ENCODE data around the gene TYROBP. TPM values are rescaled to one million over a fixed set of nuclear protein-coding genes. Genes with fewer than 3 reads are reported as not detected.
"Not testable (repeated sequence)": the region's sequence is repeated elsewhere in the genome, so short reads cannot be mapped to it uniquely, and the experiment has no call there.

TYROBP gene
- total and polyA plus RNA-seq, 5 donors: 36.7 to 52.6 (median 39.8) TPM

- H3K27ac ChIP-seq (ENCODE audit: low read length): no peak overlapping the region
These were observed 9.6 kb downstream of the TYROBP start for GRCh38 chr19:35898499-35898809.

DNA sequence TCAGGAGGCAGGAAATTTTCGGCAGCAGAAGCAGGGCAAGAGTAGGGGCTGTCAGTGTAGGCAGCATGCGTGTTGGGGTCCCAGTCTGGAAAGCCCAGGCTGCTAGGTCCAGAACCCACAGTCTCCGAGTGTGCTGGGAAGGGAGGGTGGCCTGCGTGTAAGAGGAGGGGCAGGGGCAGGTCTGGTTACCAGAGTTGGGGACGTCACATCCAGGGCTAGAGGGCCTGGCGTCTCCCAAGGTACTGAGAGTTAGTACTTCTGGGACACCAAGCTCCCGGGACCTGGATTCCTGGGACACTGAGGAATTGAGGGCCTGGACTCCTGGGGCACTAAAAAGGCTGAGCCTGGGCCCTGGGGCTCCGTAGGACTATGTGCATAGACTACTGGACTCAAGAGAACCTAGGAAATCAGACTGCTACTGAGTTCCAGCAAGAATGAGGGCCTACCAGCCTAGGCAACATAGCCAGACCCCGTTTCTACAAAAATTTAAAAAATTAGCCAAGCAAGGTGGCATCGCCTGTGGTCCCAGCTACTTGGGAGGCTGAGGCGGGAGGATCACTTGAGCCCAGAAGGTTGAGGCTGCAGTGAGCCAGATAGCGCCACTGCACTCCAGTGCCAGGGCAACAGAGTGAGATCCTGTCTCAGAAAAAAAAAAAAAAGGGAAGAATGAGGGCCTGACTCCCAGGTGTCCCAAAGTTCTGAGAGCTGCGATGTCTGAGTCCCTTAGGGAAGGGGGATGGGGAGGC, 10.2 kb downstream of the TYROBP start:
- intact Hi-C loops (cut with DNase I): loop anchor here in 1 of 4 donors (5.0 kb wide), 1 partner anchor 34 kb away; no protein-coding TSS in a partner anchor
- H3K27me3 ChIP-seq (ENCODE audit: control insufficient read depth, insufficient read depth): no peaks in the 10 kb centered on the region
- DNase-seq (peak in 1 of 3 donors; percentile 43), ATAC-seq (no peak)
- H3K4me1 ChIP-seq (ENCODE audit: control insufficient read depth, insufficient read depth, low read length): no peaks in the 10 kb centered on the region
- 91% methylated on average over 13 of the region's 13 CpGs for WGBS
- H3K9me3 ChIP-seq (ENCODE audit: control insufficient read depth, low read length): no peaks in the 10 kb centered on the region
- peak overlapping the region; percentile 76 for H3K4me3 ChIP-seq (ENCODE audit: low read length)
- no peak overlapping the region for H3K27ac ChIP-seq (ENCODE audit: low read length)

More at GRCh38 chr19:35898499-35898809, 9.6 kb downstream of the TYROBP start:
- Histone ChIP-seq H3K27me3 (ENCODE audit: control insufficient read depth, insufficient read depth) (no peaks in the 10 kb centered on the region), H3K4me3 (ENCODE audit: low read length) (peak overlapping the region; percentile 76), H3K9me3 (ENCODE audit: control insufficient read depth, low read length) (no peaks in the 10 kb centered on the region), H3K4me1 (ENCODE audit: control insufficient read depth, insufficient read depth, low read length) (no peaks in the 10 kb centered on the region)
- DNase-seq (no peak), ATAC-seq (peak in 1 of 2 donors; percentile 12)
- WGBS: 16% methylated on average over 17 of the region's 17 CpGs
- intact Hi-C loops (cut with DNase I): loop anchor here in 1 of 4 donors (5.0 kb wide), 1 partner anchor 34 kb away; no protein-coding TSS in a partner anchor

DNA sequence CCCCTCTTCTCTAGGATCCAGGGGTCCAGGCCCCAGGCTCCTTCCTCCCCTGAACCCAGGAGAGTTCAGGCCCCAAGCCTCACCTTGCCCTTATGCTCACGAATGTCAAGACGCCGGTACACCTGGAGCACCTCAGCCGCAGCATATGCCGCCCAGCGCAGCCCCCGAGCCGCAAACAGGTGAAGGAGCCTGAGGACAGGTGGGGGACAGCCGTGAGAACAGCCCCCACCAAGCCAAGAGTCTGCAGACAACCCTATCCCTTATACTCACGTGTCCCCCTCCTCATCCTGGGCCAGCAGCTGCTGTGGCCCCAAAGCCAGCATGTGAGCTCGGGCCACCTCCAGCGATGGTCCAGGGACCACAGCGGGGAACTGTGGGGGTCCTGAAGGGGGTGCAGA, 11.5 kb downstream of the TYROBP start:
- intact Hi-C loops (cut with DNase I): loop anchor here in 1 of 4 donors (5.0 kb wide), 1 partner anchor 36 kb away; no protein-coding TSS in a partner anchor
- DNase-seq (peak in 1 of 3 donors; percentile 51), ATAC-seq (no peak)
- 93% methylated on average over 13 of the region's 13 CpGs for whole genome bisulfite sequencing
- no peak overlapping the region for H3K27ac ChIP-seq (ENCODE audit: low read length)
- H3K4me1 ChIP-seq (ENCODE audit: control insufficient read depth, insufficient read depth, low read length): no peaks in the 10 kb centered on the region
- no peaks in the 10 kb centered on the region for H3K9me3 ChIP-seq (ENCODE audit: control insufficient read depth, low read length)
- no peaks in the 10 kb centered on the region for H3K27me3 ChIP-seq (ENCODE audit: control insufficient read depth, insufficient read depth)
- no peak overlapping the region for H3K4me3 ChIP-seq (ENCODE audit: low read length)

GRCh38 chr19:35895911-35896642, 12.0 kb downstream of the TYROBP start:
- H3K9me3 ChIP-seq (ENCODE audit: control insufficient read depth, low read length): no peaks in the 10 kb centered on the region
- H3K27me3 ChIP-seq (ENCODE audit: control insufficient read depth, insufficient read depth): no peaks in the 10 kb centered on the region
- ATAC-seq (no peak), DNase-seq (peak in 1 of 3 donors; percentile 37)
- intact Hi-C loops (cut with DNase I): loop anchor here in 1 of 4 donors (5.0 kb wide), 1 partner anchor 36 kb away; no protein-coding TSS in a partner anchor
- H3K4me1 ChIP-seq (ENCODE audit: control insufficient read depth, insufficient read depth, low read length): no peaks in the 10 kb centered on the region
- 90% methylated on average over 21 of the region's 21 CpGs for WGBS
- no peak overlapping the region for H3K27ac ChIP-seq (ENCODE audit: low read length)
- H3K4me3 ChIP-seq (ENCODE audit: low read length): no peak overlapping the region

DNA sequence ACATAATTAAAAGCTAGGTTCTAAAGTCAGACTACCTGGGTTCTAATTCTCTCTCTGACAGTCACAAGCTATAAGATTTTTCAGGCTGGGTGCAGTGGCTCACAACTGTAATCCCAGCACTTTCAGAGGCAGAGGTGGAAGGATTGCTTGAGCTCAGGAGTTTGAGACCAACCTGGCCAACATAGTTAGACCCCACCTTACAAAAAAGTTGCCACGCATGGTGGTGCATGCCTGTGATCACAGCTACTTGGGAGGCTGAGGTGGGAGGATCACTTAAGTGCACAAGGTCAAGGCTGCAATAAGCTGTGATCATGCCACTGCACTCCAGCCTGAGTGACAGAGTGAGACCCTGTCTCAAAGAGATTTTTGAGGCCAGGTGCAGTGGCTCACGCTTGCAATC, 13.8 kb downstream of the TYROBP start:
- H3K27ac ChIP-seq (ENCODE audit: low read length): no peak overlapping the region
- 96% methylated on average over 2 of the region's 2 CpGs for WGBS
- intact Hi-C loops (cut with DNase I): no loop called here
- H3K4me1 ChIP-seq (ENCODE audit: control insufficient read depth, insufficient read depth, low read length): no peaks in the 10 kb centered on the region
- DNase-seq (peak in 2 of 3 donors; percentile 1 to 2), ATAC-seq (no peak)
- H3K9me3 ChIP-seq (ENCODE audit: control insufficient read depth, low read length): no peaks in the 10 kb centered on the region
- no peak overlapping the region for H3K4me3 ChIP-seq (ENCODE audit: low read length)
- no peaks in the 10 kb centered on the region for H3K27me3 ChIP-seq (ENCODE audit: control insufficient read depth, insufficient read depth)

GRCh38 chr19:35891819-35892218, 16.3 kb downstream of the TYROBP start:
- 94% methylated on average over 3 of the region's 3 CpGs for WGBS
- ATAC-seq; intact Hi-C loops (cut with DNase I); H3K4me1 ChIP-seq (ENCODE audit: control insufficient read depth, insufficient read depth, low read length); H3K9me3 ChIP-seq (ENCODE audit: control insufficient read depth, low read length); H3K4me3 ChIP-seq (ENCODE audit: low read length); H3K27ac ChIP-seq (ENCODE audit: low read length); H3K27me3 ChIP-seq (ENCODE audit: control insufficient read depth, insufficient read depth): not testable (repeated sequence)
- DNase-seq: peak in 2 of 3 donors; percentile 9 to 10

DNA sequence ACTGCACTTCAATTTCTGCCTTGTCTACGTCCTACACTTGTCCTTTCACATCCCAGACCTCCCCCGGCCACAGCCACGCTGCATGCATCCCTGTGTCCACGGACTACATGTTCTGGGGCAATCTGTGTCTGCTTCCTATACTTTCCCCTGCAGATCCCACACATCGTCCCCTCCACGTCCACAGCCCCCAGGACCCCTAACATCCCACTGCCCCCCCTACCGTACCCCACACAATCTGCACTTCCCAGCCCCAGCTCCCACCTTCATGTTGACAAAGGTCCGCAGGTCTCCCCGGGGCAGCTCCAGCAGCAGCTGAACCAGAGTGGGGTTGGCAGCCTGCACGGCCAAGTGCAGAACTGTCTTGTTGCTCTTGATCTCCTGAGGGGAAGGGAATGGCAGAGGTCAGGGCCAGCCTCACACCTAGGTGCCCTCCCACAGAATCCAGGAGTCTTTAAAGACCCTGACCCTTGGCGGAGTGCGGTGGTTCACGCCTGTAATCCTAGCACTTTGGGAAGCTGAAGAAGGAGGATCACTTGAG, 17.9 kb downstream of the TYROBP start:
- ATAC-seq (peak in 1 of 2 donors; percentile 12), DNase-seq (peak in 1 of 3 donors; percentile 54)
- WGBS: 92% methylated on average over 13 of the region's 13 CpGs
- Histone ChIP-seq H3K27ac (ENCODE audit: low read length) (no peak overlapping the region), H3K9me3 (ENCODE audit: control insufficient read depth, low read length) (no peaks in the 10 kb centered on the region), H3K4me1 (ENCODE audit: control insufficient read depth, insufficient read depth, low read length) (no peaks in the 10 kb centered on the region), H3K27me3 (ENCODE audit: control insufficient read depth, insufficient read depth) (no peaks in the 10 kb centered on the region), H3K4me3 (ENCODE audit: low read length) (no peak overlapping the region)
- intact Hi-C loops (cut with DNase I): no loop called here

GRCh38 chr19:35889370-35890112, 18.6 kb downstream of the TYROBP start:
- H3K27ac ChIP-seq (ENCODE audit: low read length): no peak overlapping the region
- DNase-seq (peak in 2 of 3 donors; percentile 11 to 28), ATAC-seq (peak; percentile 24 to 32)
- no peaks in the 10 kb centered on the region for H3K27me3 ChIP-seq (ENCODE audit: control insufficient read depth, insufficient read depth)
- H3K4me3 ChIP-seq (ENCODE audit: low read length): no peak overlapping the region
- no peaks in the 10 kb centered on the region for H3K4me1 ChIP-seq (ENCODE audit: control insufficient read depth, insufficient read depth, low read length)
- no peaks in the 10 kb centered on the region for H3K9me3 ChIP-seq (ENCODE audit: control insufficient read depth, low read length)
- intact Hi-C loops (cut with DNase I): loop anchor here in 1 of 4 donors (10.0 kb wide), 1 partner anchor 45 kb away; the partner anchor contains the start of gene LRFN3
- WGBS: 93% methylated on average over 18 of the region's 18 CpGs

DNA sequence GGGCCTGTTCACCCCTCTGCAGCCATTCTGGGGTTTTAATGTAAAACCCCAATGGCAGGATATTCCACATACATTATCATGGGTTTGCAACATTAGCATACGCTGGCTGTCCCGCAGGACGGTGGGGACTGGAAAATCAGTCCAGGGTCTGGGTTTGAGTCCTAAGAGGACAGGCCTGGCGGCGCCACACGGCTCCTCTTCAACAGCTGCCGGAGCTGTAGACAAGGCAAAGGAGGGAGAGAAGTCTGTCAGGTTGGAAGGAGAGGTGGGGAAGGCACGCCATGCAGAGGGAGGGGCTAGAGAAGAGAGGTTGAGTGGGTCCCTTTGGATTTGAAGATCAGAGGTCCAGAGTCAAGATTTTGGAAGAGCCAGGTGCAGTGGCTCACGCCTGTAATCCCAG, 19.7 kb downstream of the TYROBP start:
- intact Hi-C loops (cut with DNase I): loop anchor here in 1 of 4 donors (10.0 kb wide), 1 partner anchor 46 kb away; the partner anchor contains the start of gene LRFN3
- DNase-seq (peak in 1 of 3 donors; percentile 2), ATAC-seq (no peak)
- Histone ChIP-seq H3K4me3 (ENCODE audit: low read length) (no peak overlapping the region), H3K9me3 (ENCODE audit: control insufficient read depth, low read length) (no peaks in the 10 kb centered on the region), H3K4me1 (ENCODE audit: control insufficient read depth, insufficient read depth, low read length) (no peaks in the 10 kb centered on the region), H3K27me3 (ENCODE audit: control insufficient read depth, insufficient read depth) (no peaks in the 10 kb centered on the region), H3K27ac (ENCODE audit: low read length) (no peak overlapping the region)
- WGBS: 93% methylated on average over 9 of the region's 9 CpGs

- Histone ChIP-seq H3K27ac (ENCODE audit: low read length) (no peak overlapping the region), H3K4me3 (ENCODE audit: low read length) (no peak overlapping the region), H3K9me3 (ENCODE audit: control insufficient read depth, low read length) (no peaks in the 10 kb centered on the region), H3K4me1 (ENCODE audit: control insufficient read depth, insufficient read depth, low read length) (no peaks in the 10 kb centered on the region), H3K27me3 (ENCODE audit: control insufficient read depth, insufficient read depth) (no peaks in the 10 kb centered on the region)
- intact Hi-C loops (cut with DNase I): loop anchor here in 1 of 4 donors (10.0 kb wide), 1 partner anchor 48 kb away; the partner anchor contains the start of gene LRFN3
- 90% methylated on average over 5 of the region's 5 CpGs for WGBS
- ATAC-seq (no peak), DNase-seq (no peak)
These were observed 20.9 kb downstream of the TYROBP start for GRCh38 chr19:35887197-35887596.
